Stimulated activated CD4-positive, alpha-beta T cell treated with anti-CD3 and anti-CD28 coated beads, TNF-alpha, amount 100 ng/mL, for 4 hours (primary cell): ENCODE data around the gene PRG2.
"Not testable (repeated sequence)": the region's sequence is repeated elsewhere in the genome, so short reads cannot be mapped to it uniquely, and the experiment has no call there.

ENCODE experiments used
- DNase-seq, 3 experiments: peaks; one replicate each; pipeline ENCODE4 v3.0.0-alpha.2; 2020; ENCODE audit warnings: low read depth in 3 of 3

PRG2 gene

GRCh38 chr11:57368845-57369232 is 21.6 kb downstream of the PRG2 start:
- DNase-seq = no peak

GRCh38 chr11:57368106-57368844 is 22.2 kb downstream of the PRG2 start:
- no peak for DNase-seq

- no peak for DNase-seq
Observed at GRCh38 chr11:57364851-57365660, 25.4 kb downstream of the PRG2 start.

- no peak for DNase-seq
Observed at GRCh38 chr11:57363131-57364080, 27.0 kb downstream of the PRG2 start.

GRCh38 chr11:57361926-57362325 is 28.5 kb downstream of the PRG2 start:
- DNase-seq = no peak

- not testable (repeated sequence) for DNase-seq
Observed at GRCh38 chr11:57361420-57361819, 29.0 kb downstream of the PRG2 start.

- no peak for DNase-seq
Observed at GRCh38 chr11:57360991-57361390, 29.5 kb downstream of the PRG2 start.

GRCh38 chr11:57359896-57360690 is 30.4 kb downstream of the PRG2 start:
- no peak for DNase-seq

- DNase-seq = no peak
Observed at GRCh38 chr11:57359396-57359795, 31.1 kb downstream of the PRG2 start.

GRCh38 chr11:57358991-57359390 is 31.5 kb downstream of the PRG2 start:
- no peak for DNase-seq

GRCh38 chr11:57358543-57358961 is 31.9 kb downstream of the PRG2 start:
- DNase-seq = no peak

GRCh38 chr11:57357856-57358255 is 32.6 kb downstream of the PRG2 start:
- no peak for DNase-seq

- DNase-seq = no peak
Observed at GRCh38 chr11:57357310-57357709, 33.1 kb downstream of the PRG2 start.

- no peak for DNase-seq
Observed at GRCh38 chr11:57356268-57356667, 34.2 kb downstream of the PRG2 start.

GRCh38 chr11:57354699-57355098 is 35.8 kb downstream of the PRG2 start:
- no peak for DNase-seq

GRCh38 chr11:57353852-57354251 is 36.6 kb downstream of the PRG2 start:
- no peak for DNase-seq

- DNase-seq = no peak
Observed at GRCh38 chr11:57353446-57353845, 37.0 kb downstream of the PRG2 start.

- no peak for DNase-seq
Observed at GRCh38 chr11:57353036-57353435, 37.4 kb downstream of the PRG2 start.

- peak; percentile 25 to 45 (median 30) for DNase-seq
Observed at GRCh38 chr11:57349491-57350274, 40.8 kb downstream of the PRG2 start.

- DNase-seq = no peak
Observed at GRCh38 chr11:57348636-57349313, 41.7 kb downstream of the PRG2 start.
